ENCODE data around the gene SHISA7. TPM values are rescaled to one million over a fixed set of nuclear protein-coding genes. Genes with fewer than 3 reads are reported as not detected.

SHISA7 gene
- total RNA-seq, 1 donor from 2014 or later: not detected

DNA sequence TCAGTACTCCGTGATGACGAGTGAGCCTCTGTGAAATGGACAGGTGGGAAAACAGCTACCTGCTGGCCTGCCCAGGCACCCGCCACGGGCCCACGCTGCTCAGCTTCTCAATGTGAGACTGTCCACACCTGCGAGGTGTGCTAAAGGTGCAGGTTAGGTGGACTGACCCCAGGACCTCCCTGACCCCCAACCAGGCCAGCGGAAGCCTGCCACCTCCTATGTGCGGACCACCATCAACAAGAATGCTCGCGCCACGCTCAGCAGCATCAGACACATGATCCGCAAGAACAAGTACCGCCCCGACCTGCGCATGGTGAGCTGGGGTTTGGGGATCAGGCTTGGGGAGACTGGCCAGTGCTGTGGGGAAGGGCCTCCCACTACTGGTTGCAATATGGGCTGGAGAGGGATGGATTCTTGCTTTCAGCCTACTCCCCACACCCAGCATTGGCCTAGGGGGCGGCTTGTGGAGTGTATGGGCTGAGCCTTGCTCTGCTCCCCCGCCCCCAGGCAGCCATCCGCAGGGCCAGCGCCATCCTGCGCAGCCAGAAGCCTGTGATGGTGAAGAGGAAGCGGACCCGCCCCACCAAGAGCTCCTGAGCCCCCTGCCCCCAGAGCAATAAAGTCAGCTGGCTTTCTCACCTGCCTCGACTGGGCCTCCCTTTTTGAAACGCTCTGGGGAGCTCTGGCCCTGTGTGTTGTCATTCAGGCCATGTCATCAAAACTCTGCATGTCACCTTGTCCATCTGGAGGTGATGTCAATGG is 55.2 kb downstream of the SHISA7 start:
- no peak for DNase-seq

DNA sequence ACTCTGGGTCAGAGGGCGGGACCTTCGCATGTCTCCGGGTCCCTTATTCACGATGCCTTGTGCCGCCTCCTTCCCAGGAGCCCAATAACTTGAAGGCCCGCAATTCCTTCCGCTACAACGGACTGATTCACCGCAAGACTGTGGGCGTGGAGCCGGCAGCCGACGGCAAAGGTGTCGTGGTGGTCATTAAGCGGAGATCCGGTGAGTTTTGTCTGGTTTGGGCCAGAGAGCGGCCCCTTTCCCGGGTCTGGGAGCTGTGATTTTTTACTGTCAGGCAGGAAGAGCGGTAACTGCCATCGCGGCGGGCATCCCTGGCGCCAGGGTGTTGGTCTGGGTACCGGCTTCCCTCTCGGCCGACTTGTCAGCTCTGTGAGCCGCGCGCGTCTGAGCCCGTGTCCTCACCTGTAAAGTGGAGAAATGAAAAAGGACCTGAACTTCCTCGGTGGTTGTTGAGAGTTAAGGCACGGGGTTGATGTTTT is 56.6 kb downstream of the SHISA7 start:
- no peak for DNase-seq

DNA sequence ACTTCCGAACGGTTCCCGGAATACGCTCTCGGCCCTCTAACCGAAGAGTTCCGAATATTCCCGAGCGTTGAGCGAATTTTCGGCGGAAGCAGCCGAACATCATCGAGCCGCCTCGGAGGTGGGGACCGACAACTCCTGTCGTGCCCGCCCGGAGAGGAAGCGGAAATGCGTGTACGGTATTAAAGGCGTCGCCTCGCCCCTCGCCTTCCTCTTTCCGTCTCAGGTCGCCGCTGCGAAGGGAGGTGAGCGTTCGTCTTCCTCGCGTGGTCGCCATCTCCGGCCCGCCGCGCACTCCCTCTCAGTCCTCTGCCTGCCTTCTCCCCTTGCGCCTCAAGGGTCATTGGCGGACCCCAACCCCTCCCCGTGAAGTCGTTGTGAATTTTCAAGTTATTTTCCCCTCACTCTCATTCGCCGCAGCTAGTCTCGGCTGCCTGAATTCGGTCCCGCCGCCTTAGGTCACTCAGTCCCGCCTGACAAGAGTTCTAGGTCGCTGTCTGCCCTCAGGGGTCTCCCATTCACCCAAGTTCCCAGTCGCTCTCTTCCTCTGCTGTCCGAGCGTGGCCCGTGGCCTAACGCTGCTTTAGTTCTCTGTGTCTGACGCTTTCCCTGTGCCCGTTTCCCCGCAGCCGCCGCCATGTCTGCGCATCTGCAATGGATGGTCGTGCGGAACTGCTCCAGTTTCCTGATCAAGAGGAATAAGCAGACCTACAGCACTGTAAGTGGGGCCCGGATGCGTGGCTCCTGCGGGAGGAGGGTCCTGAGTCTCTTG is 57.2 kb downstream of the SHISA7 start, which contains the start of gene RPL28:
Gene RPL28, plus strand, starts transcription at position 209 of the 769 bp plus-strand sequence. Its CDS starts 426 bp downstream, at position 635.
- peak; percentile 100 for DNase-seq

DNA sequence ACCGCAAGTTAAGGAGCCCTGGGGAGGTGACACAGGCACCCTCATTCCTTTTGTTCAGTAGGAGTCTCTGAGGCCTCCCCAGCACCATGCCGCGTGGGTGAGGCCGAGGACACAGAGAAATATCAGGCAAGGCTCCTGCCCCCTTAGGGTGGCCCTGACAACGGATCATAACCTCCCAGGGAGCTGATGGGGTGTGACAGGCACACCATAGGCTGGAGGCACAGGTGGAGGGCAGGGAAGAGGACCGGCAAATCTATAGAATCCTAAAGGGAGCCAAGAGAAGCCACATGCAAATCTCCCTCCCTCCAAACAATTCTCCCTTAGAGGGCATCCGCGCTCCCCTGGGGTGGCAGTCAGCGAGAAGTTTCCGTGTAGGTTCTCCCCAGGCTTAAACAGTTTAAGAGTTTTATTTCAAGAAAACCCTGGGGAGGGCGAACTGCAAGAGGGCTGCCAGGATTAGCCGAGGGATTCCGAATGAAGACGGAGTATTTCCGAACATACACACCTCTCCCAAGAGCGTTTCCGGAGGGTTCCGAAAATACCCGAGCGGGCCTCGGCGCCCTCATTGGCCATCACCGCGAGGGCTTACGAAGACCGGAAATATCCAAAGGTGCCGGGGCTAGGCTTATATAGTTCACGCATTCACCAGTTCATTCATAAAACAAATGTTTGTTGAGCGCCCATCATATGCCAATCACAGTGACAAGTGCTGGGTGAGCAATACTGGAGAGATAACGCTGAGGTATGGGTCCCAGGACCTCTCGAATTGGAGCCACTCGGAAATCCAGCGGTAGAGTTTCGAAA is 58.0 kb downstream of the SHISA7 start:
- peak; percentile 98 for DNase-seq

DNA sequence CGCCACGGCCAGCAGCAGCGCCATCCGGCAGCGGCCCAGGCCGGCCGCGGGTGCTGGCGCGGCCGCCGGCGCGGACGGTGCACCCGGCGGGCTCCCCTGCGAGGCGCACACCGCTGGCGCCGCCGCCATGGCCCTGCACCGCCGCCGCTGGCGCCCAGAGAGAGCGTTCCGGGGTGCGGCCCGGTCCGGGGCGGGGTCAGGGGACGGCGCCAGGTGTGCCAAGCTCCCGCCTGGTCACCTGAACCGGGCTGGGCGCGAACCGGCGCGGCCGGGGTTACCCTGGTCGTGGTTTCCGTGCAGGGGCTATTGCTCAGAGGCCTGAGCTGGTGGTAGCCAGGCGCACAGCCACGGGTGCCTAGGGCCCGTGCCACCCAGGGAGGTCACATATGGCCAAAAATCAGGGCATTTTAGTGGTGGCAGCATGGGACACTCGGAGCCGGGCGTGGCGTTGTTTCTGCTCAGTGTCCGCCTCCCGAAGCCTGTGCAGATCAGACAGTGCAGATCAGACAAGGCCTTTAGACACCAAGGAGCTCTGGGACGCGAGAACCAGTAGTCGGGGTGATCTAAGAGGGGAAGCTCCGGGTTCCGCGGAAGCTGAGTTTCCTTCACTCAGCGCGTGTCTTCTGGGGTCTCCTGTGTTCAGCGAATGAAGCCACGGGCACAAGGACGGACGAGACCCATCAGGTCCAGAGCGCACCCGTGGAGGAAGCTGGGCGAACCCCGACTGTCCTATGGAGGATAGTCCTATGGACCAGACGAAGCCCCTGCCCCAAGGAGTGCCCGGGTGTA is 58.8 kb downstream of the SHISA7 start, which contains the start of gene TMEM238:
Gene TMEM238, minus strand, starts transcription at position 162 of the 789 bp plus-strand sequence. Its CDS starts 33 bp downstream, at position 129.
- DNase-seq: peak; percentile 22

DNA sequence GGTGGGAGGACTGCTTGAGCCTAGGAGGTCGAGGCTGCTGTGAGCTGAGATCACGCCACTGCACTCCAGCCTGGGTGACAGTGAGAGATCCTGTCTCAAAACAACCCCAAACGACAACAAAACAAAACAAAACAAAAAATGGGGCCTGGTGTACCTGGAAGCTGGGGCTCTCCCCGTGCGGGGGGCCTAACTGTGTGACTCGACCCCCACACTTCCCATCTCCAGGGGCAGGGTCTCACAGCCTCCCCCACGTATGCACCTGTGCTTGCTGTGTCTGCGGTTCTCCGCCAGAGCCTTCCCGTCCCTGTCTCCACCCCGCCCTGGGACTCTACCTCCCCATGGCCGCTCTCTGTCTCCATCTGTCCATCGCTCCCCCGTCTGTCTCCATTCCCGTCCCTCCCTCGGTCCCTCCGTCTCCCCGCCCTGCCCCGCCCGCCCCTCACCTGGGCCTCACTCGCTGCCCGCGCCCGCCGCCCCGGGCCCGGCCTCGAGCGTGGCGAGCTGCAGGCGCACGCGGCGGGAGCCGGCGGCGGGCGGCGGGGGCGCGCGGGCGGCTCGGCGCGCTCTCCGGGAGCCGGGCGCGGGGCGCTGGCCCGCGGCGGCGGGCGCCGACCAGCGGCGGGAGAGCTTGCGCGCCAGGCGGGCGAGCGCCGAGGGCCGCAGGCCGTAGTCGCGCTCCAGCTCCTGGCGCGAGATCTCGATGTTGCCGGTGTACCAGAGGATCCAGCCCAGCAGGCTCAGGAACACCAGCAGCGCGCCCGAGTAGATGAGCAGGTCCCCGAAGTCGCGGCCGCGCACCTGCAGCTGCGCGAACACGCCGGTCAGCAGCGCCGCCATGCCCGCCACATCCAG is 59.6 kb downstream of the SHISA7 start:
- peak; percentile 73 for DNase-seq

DNA sequence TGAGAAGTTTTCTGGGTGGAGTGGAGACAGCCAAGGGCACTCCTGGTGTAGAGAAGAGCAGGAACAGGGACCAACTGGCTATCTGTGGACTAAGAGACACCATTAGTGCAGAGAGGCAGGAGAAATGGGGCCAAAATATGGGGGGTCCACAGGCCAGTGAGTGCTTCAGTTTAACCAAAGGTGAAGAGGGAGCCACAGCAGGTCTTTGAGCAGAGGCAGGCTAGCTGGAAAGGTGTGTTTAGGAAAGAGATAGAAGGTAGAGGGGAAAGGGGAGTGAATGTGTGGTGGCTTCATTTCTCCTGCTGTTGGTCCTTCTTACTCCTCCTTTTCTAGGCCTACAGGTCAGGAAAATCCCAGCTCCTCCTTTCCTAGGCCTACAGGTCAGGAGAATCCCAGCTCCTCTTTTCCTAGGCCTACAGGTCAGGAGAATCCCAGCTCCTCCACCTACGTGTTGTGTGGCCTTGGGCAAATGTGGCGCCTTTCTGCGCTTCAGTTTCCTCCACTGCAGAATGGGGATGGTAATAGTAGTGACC is 60.5 kb downstream of the SHISA7 start:
- no peak for DNase-seq

DNA sequence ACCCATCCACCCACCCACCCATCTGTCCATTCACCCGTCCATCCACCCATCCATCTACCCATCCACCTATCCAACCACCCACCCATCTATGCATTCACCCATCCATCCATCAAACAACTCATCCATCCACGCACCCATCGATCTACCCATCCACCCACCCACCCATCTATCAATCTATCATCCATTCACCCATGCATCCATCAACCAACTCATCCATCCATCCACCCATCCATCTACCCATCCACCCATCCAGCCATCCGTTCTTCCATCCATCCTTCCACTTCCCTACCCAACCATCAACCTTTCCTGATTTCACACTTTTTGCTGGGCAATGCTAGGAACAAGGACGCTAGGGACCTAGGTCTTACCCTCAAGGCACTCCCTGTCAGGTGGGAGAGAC is 61.1 kb downstream of the SHISA7 start:
- DNase-seq: no peak

DNA sequence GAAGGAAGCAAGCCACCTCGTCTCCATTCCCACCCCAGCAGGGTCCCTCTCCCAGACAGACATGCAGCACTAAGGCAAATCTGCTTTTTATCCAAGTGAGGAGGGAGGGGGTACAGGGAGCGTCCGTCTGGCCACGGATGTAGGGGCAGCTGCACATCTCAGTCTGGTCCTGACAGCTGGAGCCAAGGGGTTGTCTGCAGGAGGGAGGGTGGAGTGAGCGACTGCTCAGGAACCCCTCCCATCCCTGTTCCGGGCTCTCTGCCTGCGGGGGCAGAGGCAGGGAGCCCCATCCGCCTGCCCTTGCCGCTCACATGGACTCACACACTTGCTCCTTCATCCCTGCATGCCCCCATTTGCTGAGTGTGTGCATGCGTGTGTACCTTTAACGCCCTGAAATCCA is 63.9 kb downstream of the SHISA7 start:
- DNase-seq: peak; percentile 96

Other genes starting within 250 kb of the SHISA7 start
- gene PTPRH, start 233.8 kb downstream of the SHISA7 start, total RNA-seq: 3.9 TPM
- gene TMEM86B, start 214.5 kb downstream of the SHISA7 start, total RNA-seq: 0.72 TPM
- gene PPP6R1, start 184.3 kb downstream of the SHISA7 start, total RNA-seq: 33.4 TPM
- 27.5 TPM for gene HSPBP1, start 163.2 kb downstream of the SHISA7 start, total RNA-seq
- 5.0 TPM for gene BRSK1, start 159.3 kb downstream of the SHISA7 start, total RNA-seq
- gene TMEM150B, start 118.0 kb downstream of the SHISA7 start, total RNA-seq: not detected
- gene KMT5C, start 103.4 kb downstream of the SHISA7 start, total RNA-seq: 13.3 TPM
- gene COX6B2, start 88.6 kb downstream of the SHISA7 start, total RNA-seq: 0.72 TPM
- gene GARIN5B, start 80.0 kb downstream of the SHISA7 start, total RNA-seq: not detected
- not detected for gene IL11, start 72.8 kb downstream of the SHISA7 start, total RNA-seq
- not detected for gene TMEM190, start 66.5 kb downstream of the SHISA7 start, total RNA-seq
- gene TMEM238, start 59.0 kb downstream of the SHISA7 start, total RNA-seq: 4.2 TPM
- 453 TPM for gene RPL28, start 57.4 kb downstream of the SHISA7 start, total RNA-seq
- 20.7 TPM for gene UBE2S, start 35.5 kb downstream of the SHISA7 start, total RNA-seq
- 39.3 TPM for gene ISOC2, start 18.3 kb upstream of the SHISA7 start, total RNA-seq
- gene C19orf85, start 21.5 kb upstream of the SHISA7 start, total RNA-seq: not detected
- 4.4 TPM for gene ZNF628, start 33.3 kb upstream of the SHISA7 start, total RNA-seq
- gene NAT14, start 41.9 kb upstream of the SHISA7 start, total RNA-seq: 12.0 TPM
- gene SSC5D, start 45.1 kb upstream of the SHISA7 start, total RNA-seq: 29.2 TPM
- gene SBK2, start 93.8 kb upstream of the SHISA7 start, total RNA-seq: 10.2 TPM
- not detected for gene SBK3, start 102.2 kb upstream of the SHISA7 start, total RNA-seq
- gene ZNF579, start 137.5 kb upstream of the SHISA7 start, total RNA-seq: 4.1 TPM
- 5.9 TPM for gene FIZ1, start 156.2 kb upstream of the SHISA7 start, total RNA-seq
- 16.0 TPM for gene ZNF524, start 157.0 kb upstream of the SHISA7 start, total RNA-seq
- 5.0 TPM for gene ZNF865, start 162.3 kb upstream of the SHISA7 start, total RNA-seq
- 9.8 TPM for gene ZNF784, start 181.3 kb upstream of the SHISA7 start, total RNA-seq
- 4.4 TPM for gene ZNF580, start 197.7 kb upstream of the SHISA7 start, total RNA-seq
- 16.3 TPM for gene ZNF581, start 200.3 kb upstream of the SHISA7 start, total RNA-seq
- gene CCDC106, start 204.9 kb upstream of the SHISA7 start, total RNA-seq: 8.6 TPM
- gene U2AF2, start 211.7 kb upstream of the SHISA7 start, total RNA-seq: 85.9 TPM
- 62.2 TPM for gene EPN1, start 231.9 kb upstream of the SHISA7 start, total RNA-seq

Measured in tongue (tissue), 2 donors.